GM21447 (cell line): ENCODE data around the gene RFC5.

Experiments
- ATAC-seq: cut with Tn5 transposase; IDR thresholded peaks from one replicate; pipeline ENCODE4 v1.9.1; 2021; ENCODE audit not compliant: unreplicated experiment

The RFC5 gene

GRCh38 chr12:118050972-118051910 is 34.7 kb downstream of the RFC5 start:
- ATAC-seq: no peak

DNA sequence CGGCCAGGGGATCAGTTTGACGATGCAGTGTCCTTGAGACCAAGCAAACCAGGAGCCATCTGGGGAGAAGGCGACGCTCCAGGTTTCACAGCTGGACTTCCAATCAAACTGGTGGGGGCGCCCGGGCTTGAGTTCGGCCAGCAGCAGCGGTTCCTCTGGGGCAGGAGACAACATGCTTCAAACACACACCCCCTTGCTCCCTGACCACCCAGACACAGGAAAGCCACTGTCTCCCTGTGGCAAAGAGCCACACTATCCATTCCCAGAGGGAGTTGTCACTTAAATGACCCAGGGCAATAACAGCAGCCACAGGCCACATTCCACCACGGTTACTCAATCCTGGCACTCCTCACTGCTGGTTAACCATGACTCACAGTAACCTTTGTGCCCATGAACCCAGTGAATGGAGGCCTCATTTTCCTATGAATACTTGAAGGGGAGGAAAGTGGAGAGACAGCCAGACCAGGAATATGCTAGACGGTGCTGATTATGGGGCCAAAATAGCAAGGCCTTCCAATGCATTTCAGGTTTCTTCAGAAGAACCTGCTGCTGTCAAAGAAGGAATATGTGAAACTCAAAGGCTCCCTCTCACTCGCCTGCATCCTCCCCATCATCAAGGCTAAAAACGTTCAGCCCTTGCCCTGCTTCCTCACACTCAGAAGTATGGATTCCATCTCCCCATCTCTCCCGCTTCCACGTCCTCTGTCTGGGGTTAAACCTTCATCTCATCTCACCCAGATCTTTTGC is 36.0 kb downstream of the RFC5 start:
- ATAC-seq: no peak

- ATAC-seq: no peak
These were observed 36.8 kb downstream of the RFC5 start for GRCh38 chr12:118053071-118053985.

DNA sequence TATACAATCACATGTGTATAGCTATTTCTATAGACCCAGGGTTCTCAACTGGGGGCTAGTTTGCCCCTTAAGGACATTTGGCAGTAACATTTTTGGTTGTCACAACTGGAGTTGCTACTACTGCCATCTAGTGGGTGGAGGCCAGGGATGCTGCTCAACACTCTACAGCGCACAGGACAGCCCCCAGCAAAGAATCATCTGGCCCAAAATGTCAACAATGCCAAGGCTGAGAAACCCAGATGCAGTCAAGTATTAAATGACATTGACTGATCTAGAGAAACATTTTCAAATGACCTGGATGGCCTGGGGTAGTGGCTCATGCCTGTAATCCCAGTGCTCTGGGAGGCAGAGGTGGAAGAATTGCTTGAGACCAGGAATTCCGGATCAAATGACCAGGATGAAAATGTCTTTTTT is 38.6 kb downstream of the RFC5 start:
- peak; percentile 50 for ATAC-seq

GRCh38 chr12:118055865-118056773 is 39.6 kb downstream of the RFC5 start:
- no peak for ATAC-seq

- ATAC-seq: no peak
These were observed 41.7 kb downstream of the RFC5 start for GRCh38 chr12:118058227-118058626.

GRCh38 chr12:118058881-118059280 is 42.4 kb downstream of the RFC5 start:
- ATAC-seq: no peak

DNA sequence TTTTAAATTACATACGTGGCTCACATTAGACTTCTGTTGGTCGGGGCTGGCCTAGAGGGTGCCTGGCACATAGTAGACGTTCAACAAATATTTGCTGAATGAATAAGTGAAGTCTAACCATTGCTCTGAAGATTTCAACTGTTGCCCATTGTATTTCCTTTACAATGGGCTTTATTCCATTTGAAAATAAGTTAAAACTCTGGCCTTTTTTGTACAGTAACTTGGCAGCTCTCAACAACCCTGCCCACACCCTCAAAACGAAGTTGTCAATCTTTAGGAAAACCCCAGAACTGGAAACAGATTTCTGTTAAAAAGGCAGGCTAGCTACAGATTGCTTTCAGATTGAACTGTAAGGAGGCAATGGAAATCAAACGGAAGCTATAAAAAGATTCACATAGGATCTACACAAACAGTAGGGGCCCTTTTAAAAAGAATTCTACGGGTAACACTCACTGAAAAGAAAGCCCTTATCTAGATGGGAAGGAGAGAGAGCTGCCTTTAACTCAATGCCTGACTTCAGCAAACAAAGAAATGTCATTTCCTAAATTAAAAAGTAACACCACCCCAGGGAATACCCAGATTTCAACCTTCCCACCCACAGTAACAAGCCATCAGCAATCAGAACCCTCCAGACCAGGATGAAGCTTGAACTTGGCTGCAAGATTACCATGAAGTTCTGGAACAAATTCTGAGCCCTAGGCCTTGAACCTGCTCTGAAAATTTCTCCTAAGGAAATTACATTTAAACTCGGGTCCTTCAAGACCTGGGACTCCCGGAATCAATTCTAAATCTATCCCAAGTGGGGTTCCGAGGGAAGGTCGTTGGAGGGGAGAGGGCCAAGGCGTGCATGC is 43.1 kb downstream of the RFC5 start:
- no peak for ATAC-seq

GRCh38 chr12:118060301-118061010 is 44.0 kb downstream of the RFC5 start:
- peak; percentile 25 for ATAC-seq

- ATAC-seq: peak; percentile 43
These were observed 44.7 kb downstream of the RFC5 start, which contains the start of gene WSB2 for GRCh38 chr12:118061011-118061872. Gene WSB2 (minus strand): TSS chr12:118061179. CDS start chr12:118061048, 131 bp downstream.

DNA sequence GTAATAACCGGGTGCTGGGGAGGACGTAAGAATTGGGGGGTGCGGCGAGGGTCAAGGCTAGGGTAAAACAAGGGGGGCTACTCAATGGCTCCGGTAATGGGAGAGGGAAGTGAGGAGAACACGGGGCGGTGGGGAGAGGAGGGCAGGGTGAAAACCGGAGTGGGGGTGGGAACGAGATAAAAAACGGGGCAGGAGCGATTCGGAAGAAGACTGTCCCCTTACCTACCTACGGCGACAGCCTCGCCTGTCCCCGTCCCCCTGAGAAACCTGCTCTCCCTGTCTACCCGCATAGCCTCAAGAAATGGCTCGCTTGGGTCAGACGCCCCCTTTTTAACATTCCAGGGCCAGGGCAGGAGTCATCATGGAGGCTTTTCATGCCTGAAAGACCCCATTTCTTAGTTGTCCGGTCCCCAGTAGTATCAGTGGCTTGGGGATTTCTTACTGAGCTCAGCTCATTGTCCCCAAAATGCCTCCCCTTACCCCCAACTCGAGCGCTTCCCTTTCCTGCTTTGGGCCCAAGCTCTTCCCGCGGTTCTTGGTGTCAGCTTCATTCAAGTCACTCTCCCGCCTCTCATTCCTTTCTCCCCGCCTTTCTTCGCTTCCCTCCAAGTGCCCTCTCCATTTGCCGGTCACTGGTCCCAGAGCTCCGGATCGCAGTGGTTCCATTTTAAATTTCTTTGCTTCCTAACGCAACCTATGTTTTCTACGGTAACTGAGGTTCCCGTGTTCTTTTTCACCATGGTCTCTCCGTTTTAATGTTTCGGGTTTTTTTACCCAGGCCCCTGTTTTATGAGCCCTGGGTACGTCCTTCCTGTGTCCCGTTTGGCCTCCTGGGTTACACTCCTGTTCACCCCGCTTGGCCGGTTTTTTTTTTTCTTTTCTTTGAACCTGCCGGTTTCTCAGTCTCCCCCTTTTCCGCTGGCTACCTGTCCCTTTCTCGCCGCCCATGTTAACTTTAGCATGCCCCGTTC is 45.7 kb downstream of the RFC5 start:
- no peak for ATAC-seq

DNA sequence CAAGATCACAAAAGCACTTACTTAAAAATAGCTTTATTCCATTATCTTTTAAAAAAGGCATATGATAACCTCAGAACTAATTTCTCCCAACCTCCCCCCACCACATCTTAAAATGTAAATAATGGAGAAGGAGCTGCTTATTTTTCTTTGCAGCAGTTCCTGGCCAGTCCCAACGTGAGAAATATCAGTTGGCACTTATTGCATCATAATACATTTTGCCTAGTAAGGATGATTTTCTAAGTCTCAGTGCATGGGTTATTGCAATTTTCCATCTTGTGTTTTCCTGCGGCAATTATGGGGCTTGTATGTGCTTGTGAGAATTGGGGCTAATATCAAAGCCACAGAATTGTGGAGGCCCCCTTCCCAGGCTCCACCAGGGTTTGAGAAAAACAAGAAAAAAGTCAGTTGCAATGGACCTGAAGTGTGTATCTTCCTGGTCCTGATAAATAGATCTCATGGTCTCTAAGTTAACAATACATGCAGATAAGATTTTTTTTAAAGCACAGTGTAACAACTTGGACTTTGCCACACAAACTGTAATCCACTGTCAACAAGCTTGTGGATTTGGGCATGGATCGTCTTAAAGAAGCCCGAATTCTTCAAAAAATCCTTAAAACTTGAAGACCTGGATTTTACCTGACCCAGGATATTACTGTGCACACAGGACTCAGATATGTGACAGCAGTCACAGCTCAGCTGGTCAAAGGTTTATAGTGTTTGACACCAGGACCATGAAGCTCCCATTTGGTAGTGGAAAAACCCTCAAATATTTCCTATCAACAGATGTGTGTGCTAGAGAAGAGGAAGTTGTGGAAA is 47.3 kb downstream of the RFC5 start:
- no peak for ATAC-seq

DNA sequence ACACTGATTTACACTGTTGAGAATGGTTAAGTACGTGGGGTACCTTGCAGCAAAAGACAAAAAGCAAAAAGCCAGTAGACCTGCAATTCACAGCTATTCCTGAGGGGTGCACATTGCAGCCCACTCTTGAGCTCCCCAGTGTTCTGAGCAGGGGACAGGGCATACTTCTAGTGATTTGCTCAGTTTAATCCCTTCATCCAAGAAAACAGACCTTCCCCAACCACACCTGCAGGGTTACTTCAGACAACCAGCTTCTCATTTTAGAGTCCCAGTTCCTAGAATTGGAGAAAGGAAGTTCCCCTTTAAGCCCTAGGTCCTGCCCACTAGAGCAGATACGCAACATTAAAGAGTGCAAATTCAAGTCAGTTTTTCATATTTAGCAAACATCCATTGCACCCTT is 48.1 kb downstream of the RFC5 start:
- no peak for ATAC-seq

GRCh38 chr12:118065380-118065779 is 48.9 kb downstream of the RFC5 start:
- no peak for ATAC-seq

DNA sequence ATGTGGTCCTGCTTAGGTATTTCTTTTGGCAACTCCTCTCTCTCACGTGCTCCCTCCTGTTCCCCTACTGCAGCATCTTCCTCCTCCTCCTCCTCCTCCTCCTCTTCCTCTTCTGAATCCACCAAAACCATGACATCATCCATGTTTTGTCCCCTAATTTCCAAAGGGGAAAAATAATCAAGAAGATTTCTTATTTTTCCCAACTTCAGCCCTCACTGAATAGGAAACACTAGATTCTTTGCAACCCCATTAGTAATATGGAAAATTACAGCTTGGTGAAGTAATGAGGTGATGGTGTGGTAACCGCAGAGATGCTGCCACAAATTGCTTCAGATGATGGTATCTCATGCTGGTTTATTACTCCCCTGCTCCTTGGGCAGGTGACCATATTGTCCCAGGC is 51.9 kb downstream of the RFC5 start:
- no peak for ATAC-seq
